ENCODE results near the gene ZBTB20.

GRCh38 chr3:114892131-114892879 is 254.8 kb downstream of the ZBTB20 start:
- no peak for TF ChIP-seq CTCF (IDR thresholded peaks at IDR 0.05; ENCODE audit: insufficient read depth, low read length, poor library complexity, severe bottlenecking)
- no peak for TF ChIP-seq EZH2phosphoT487 (conservative IDR thresholded peaks at IDR 0.05; ENCODE audit: low read length)

All from SU-DHL-6 (cell line).